KG1 (cell line): ENCODE data around the gene MORN4.

Source experiments
- DNase-seq: peaks from one replicate; lab custom pipeline; 2025; lab: John Stamatoyannopoulos, UW

The MORN4 gene

GRCh38 chr10:97573021-97573420 is 60.3 kb downstream of the MORN4 start:
- DNase-seq: no peak

- DNase-seq: peak; percentile 39
These were observed 60.9 kb downstream of the MORN4 start, which contains the start of gene ANKRD2 for GRCh38 chr10:97572214-97572989. ANKRD2 (plus strand) TSS chr10:97572779; CDS start chr10:97572789, 10 bp downstream.

GRCh38 chr10:97571622-97572021 is 61.7 kb downstream of the MORN4 start:
- no peak for DNase-seq

GRCh38 chr10:97570789-97571471 is 62.4 kb downstream of the MORN4 start:
- DNase-seq: no peak

GRCh38 chr10:97570146-97570788 is 63.0 kb downstream of the MORN4 start:
- no peak for DNase-seq

- DNase-seq: no peak
These were observed 65.4 kb downstream of the MORN4 start for GRCh38 chr10:97567891-97568290.

- no peak for DNase-seq
These were observed 66.8 kb downstream of the MORN4 start for GRCh38 chr10:97566336-97566996.

GRCh38 chr10:97564776-97565175 is 68.5 kb downstream of the MORN4 start:
- DNase-seq: no peak
